ENCODE data around the gene GRK3.

DNA sequence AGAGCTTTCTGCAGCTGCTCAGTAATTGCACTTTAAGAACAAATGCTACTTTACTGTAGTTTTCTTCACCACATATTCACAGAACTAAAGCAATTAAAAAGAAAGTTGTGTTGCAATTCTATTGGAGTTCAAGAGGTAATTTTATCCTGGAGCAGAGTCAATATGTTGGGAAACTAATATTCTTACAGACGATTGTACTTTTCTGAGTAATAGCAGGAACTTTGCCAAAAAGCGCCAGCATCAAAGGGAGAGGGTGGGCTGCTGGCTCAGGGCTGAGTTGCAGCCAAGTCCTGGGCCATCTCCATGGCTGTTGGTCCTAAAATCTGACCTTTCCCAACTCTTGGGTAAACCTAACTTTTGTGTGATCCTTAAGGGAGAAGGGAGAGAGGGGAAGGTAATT lies 104.0 kb downstream of the GRK3 start:
- TF ChIP-seq, protein P1, sequence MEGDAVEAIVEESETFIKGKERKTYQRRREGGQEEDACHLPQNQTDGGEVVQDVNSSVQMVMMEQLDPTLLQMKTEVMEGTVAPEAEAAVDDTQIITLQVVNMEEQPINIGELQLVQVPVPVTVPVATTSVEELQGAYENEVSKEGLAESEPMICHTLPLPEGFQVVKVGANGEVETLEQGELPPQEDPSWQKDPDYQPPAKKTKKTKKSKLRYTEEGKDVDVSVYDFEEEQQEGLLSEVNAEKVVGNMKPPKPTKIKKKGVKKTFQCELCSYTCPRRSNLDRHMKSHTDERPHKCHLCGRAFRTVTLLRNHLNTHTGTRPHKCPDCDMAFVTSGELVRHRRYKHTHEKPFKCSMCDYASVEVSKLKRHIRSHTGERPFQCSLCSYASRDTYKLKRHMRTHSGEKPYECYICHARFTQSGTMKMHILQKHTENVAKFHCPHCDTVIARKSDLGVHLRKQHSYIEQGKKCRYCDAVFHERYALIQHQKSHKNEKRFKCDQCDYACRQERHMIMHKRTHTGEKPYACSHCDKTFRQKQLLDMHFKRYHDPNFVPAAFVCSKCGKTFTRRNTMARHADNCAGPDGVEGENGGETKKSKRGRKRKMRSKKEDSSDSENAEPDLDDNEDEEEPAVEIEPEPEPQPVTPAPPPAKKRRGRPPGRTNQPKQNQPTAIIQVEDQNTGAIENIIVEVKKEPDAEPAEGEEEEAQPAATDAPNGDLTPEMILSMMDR (IDR thresholded peaks at IDR 0.05): no peak
- TF ChIP-seq POLR2A (IDR thresholded peaks at IDR 0.05) (no peak), POLR2AphosphoS5 (IDR thresholded peaks at IDR 0.05) (no peak), EP300 (IDR thresholded peaks at IDR 0.05) (no peak)
